ENCODE data around the gene MYO1D.

MYO1D gene

GRCh38 chr17:32569171-32570080, 307.5 kb downstream of the MYO1D start:
- DNase-seq (ENCODE audit: low spot score), result no peak

GRCh38 chr17:32568705-32569104, 308.2 kb downstream of the MYO1D start:
- no peak for DNase-seq (ENCODE audit: low spot score)

- DNase-seq (ENCODE audit: low spot score), result no peak
Measured at GRCh38 chr17:32567511-32567910, 309.4 kb downstream of the MYO1D start.

GRCh38 chr17:32567086-32567485, 309.8 kb downstream of the MYO1D start:
- no peak for DNase-seq (ENCODE audit: low spot score)

GRCh38 chr17:32566303-32566702, 310.6 kb downstream of the MYO1D start:
- DNase-seq (ENCODE audit: low spot score), result no peak

- no peak for DNase-seq (ENCODE audit: low spot score)
Measured at GRCh38 chr17:32565401-32565800, 311.5 kb downstream of the MYO1D start.

GRCh38 chr17:32564325-32564724, 312.6 kb downstream of the MYO1D start:
- no peak for DNase-seq (ENCODE audit: low spot score)

- no peak for DNase-seq (ENCODE audit: low spot score)
Measured at GRCh38 chr17:32563583-32563982, 313.3 kb downstream of the MYO1D start.

GRCh38 chr17:32558997-32559650, 317.8 kb downstream of the MYO1D start:
- no peak for DNase-seq (ENCODE audit: low spot score)

- DNase-seq (ENCODE audit: low spot score), result no peak
Measured at GRCh38 chr17:32558326-32558955, 318.5 kb downstream of the MYO1D start.

- DNase-seq (ENCODE audit: low spot score), result no peak
Measured at GRCh38 chr17:32555611-32556310, 321.2 kb downstream of the MYO1D start.

GRCh38 chr17:32553168-32553567, 323.8 kb downstream of the MYO1D start:
- DNase-seq (ENCODE audit: low spot score), result no peak

GRCh38 chr17:32552280-32552679, 324.6 kb downstream of the MYO1D start:
- no peak for DNase-seq (ENCODE audit: low spot score)

- no peak for DNase-seq (ENCODE audit: low spot score)
Measured at GRCh38 chr17:32551186-32551955, 325.6 kb downstream of the MYO1D start.

- no peak for DNase-seq (ENCODE audit: low spot score)
Measured at GRCh38 chr17:32549559-32549958, 327.4 kb downstream of the MYO1D start.

GRCh38 chr17:32546031-32546444, 330.9 kb downstream of the MYO1D start:
- no peak for DNase-seq (ENCODE audit: low spot score)

- no peak for DNase-seq (ENCODE audit: low spot score)
Measured at GRCh38 chr17:32542186-32542585, 334.7 kb downstream of the MYO1D start.

- no peak for DNase-seq (ENCODE audit: low spot score)
Measured at GRCh38 chr17:32541640-32542039, 335.3 kb downstream of the MYO1D start.

- DNase-seq (ENCODE audit: low spot score), result no peak
Measured at GRCh38 chr17:32536736-32537643, 339.9 kb downstream of the MYO1D start.

GRCh38 chr17:32533296-32533695, 343.6 kb downstream of the MYO1D start:
- no peak for DNase-seq (ENCODE audit: low spot score)
